ENCODE measurements around the gene GNAI3.

The GNAI3 gene

GRCh38 chr1:109603229-109603628, 54.8 kb downstream of the GNAI3 start:
- H3K4me3 ChIP-seq (ENCODE audit: low read depth, low read length): no peak overlapping the region
- no peaks in the 10 kb centered on the region for H3K9me3 ChIP-seq (ENCODE audit: control insufficient read depth, insufficient read depth, low read depth, low read length)
- H3K4me1 ChIP-seq (ENCODE audit: control insufficient read depth, insufficient read depth, low read length): no peaks in the 10 kb centered on the region
- H3K36me3 ChIP-seq (ENCODE audit: control insufficient read depth in 2 of 2, insufficient read depth in 1 of 2, low read length in 2 of 2): peaks cover 0 to 5% of the 10 kb centered on the region in 2 experiments; a peak in 1 of 3 replicates
- H3K27ac ChIP-seq (ENCODE audit: extremely low read depth, low read depth, low read length): no peak overlapping the region
- no peak for TF ChIP-seq ZBTB20 (tag by site-specific recombination; IDR thresholded peaks at IDR 0.05)
- no peak for TF ChIP-seq BCL11B (tag by site-specific recombination; IDR thresholded peaks at IDR 0.05; ENCODE audit: low read depth)
- no peak for TF ChIP-seq SP7 (tag by site-specific recombination; IDR thresholded peaks at IDR 0.05)
- no peak for TF ChIP-seq ZNF792 (tag by site-specific recombination; IDR thresholded peaks at IDR 0.05)
- TF ChIP-seq ZNF433 (tag by site-specific recombination; IDR thresholded peaks at IDR 0.05; ENCODE audit: low read depth): no peak
- no peak for TF ChIP-seq ZNF157 (tag by site-specific recombination; IDR thresholded peaks at IDR 0.05)
- no peak for TF ChIP-seq PRDM1 (tag by site-specific recombination; IDR thresholded peaks at IDR 0.05)
- TF ChIP-seq ZNF274 (IDR thresholded peaks at IDR 0.05; ENCODE audit: low read length): no peak
- TF ChIP-seq ZNF274 (tag by site-specific recombination; IDR thresholded peaks at IDR 0.05; ENCODE audit: borderline replicate concordance): no peak
- no peak for TF ChIP-seq ZNF654 (tag by site-specific recombination; IDR thresholded peaks at IDR 0.05; ENCODE audit: low read depth)
- no peak for TF ChIP-seq ZBTB11 (tag by site-specific recombination; conservative IDR thresholded peaks at IDR 0.05; ENCODE audit: low read depth)
- TF ChIP-seq ZNF266 (tag by site-specific recombination; IDR thresholded peaks at IDR 0.05; ENCODE audit: low read depth): no peak
- TF ChIP-seq ZNF488 (tag by site-specific recombination; IDR thresholded peaks at IDR 0.05): no peak
- TF ChIP-seq ZNF26 (tag by site-specific recombination; IDR thresholded peaks at IDR 0.05): no peak
- TF ChIP-seq ZBTB1 (tag by site-specific recombination; IDR thresholded peaks at IDR 0.05): no peak
- TF ChIP-seq ZNF404 (tag by site-specific recombination; IDR thresholded peaks at IDR 0.05): no peak
- CTCF ChIA-PET: no interaction called here
- POLR2A ChIA-PET: interaction anchor here (0.9 kb wide), 1 partner anchor 55 kb away, joined by 3 read pairs; the partner anchor contains the start of gene GNAI3

- H3K4me1 ChIP-seq (ENCODE audit: control insufficient read depth, insufficient read depth, low read length): no peaks in the 10 kb centered on the region
- no peak overlapping the region for H3K27ac ChIP-seq (ENCODE audit: extremely low read depth, low read depth, low read length)
- ChIA-PET CTCF (interaction anchor here (0.6 to 1.5 kb wide), 5 partner anchors 12 to 440 kb away, joined by 3 to 4 read pairs (median 3); no protein-coding TSS in a partner anchor), POLR2A (interaction anchor here (0.9 kb wide), 1 partner anchor 56 kb away, joined by 3 read pairs; the partner anchor contains the start of gene GNAI3)
- no peaks in the 10 kb centered on the region for H3K36me3 ChIP-seq (ENCODE audit: control insufficient read depth in 2 of 2, insufficient read depth in 1 of 2, low read length in 2 of 2)
- H3K9me3 ChIP-seq (ENCODE audit: control insufficient read depth, insufficient read depth, low read depth, low read length): no peaks in the 10 kb centered on the region
- no peak overlapping the region for H3K4me3 ChIP-seq (ENCODE audit: low read depth, low read length)
- no peak for TF ChIP-seq ZBTB8A (tag by site-specific recombination; IDR thresholded peaks at IDR 0.05)
- TF ChIP-seq ZNF391 (tag by site-specific recombination; IDR thresholded peaks at IDR 0.05; ENCODE audit: borderline replicate concordance, low read depth): no peak
- no peak for TF ChIP-seq ZNF211 (tag by site-specific recombination; IDR thresholded peaks at IDR 0.05; ENCODE audit: low read depth)
- no peak for TF ChIP-seq ZBTB20 (tag by site-specific recombination; IDR thresholded peaks at IDR 0.05)
- no peak for TF ChIP-seq ZNF214 (tag by site-specific recombination; IDR thresholded peaks at IDR 0.05; ENCODE audit: borderline replicate concordance)
- no peak for TF ChIP-seq ZSCAN30 (tag by site-specific recombination; IDR thresholded peaks at IDR 0.05)
- no peak for TF ChIP-seq ZNF645 (tag by site-specific recombination; IDR thresholded peaks at IDR 0.05)
- TF ChIP-seq ZNF48 (tag by site-specific recombination; IDR thresholded peaks at IDR 0.05): no peak
- TF ChIP-seq BCL11B (tag by site-specific recombination; IDR thresholded peaks at IDR 0.05; ENCODE audit: low read depth): no peak
- TF ChIP-seq KLF1 (tag by site-specific recombination; IDR thresholded peaks at IDR 0.05): no peak
- TF ChIP-seq MZF1 (tag by site-specific recombination; IDR thresholded peaks at IDR 0.05; ENCODE audit: borderline replicate concordance): no peak
- no peak for TF ChIP-seq PBX3 (CRISPR knock-in tag; IDR thresholded peaks at IDR 0.05)
Observed at GRCh38 chr1:109605381-109605780, 57.0 kb downstream of the GNAI3 start.
